Prostate gland (tissue), 2 donors: ENCODE results near the gene FAM78A. TPM values are rescaled to one million over a fixed set of nuclear protein-coding genes. Genes with fewer than 3 reads are reported as not detected.

Experiments
- DNase-seq: peaks from one replicate; pipeline ENCODE4 v3.0.0-alpha.2; 2019; ENCODE audit warnings: low spot score
- H3K27ac ChIP-seq, 2 donors: fragments of 200-600 bp; sonication (generic); 2 replicates each; pipeline ENCODE4 v1.5.1; 2017 to 2019
- H3K27me3 ChIP-seq: fragments of 200-600 bp; sonication (generic); replicated peaks from 2 replicates; pipeline ENCODE4 v1.5.1; 2019; ENCODE audit not compliant: insufficient read depth
- H3K36me3 ChIP-seq, 2 donors: fragments of 200-600 bp; sonication (generic); 1 replicate in 1 of 2; 2 replicates in 1 of 2; pipeline versions ENCODE4 v1.5.1 to v1.8.1; 2017 to 2019
- H3K4me1 ChIP-seq: fragments of 200-600 bp; sonication (generic); replicated peaks from 2 replicates; pipeline ENCODE4 v1.5.1; 2019
- H3K4me3 ChIP-seq, 2 donors: fragments of 200-600 bp; sonication (generic); 2 replicates each; pipeline ENCODE4 v1.5.1; 2017 to 2019
- H3K9me3 ChIP-seq: fragments of 200-600 bp; sonication (generic); 2 replicates; pipeline ENCODE4 v1.5.1; 2017
- CTCF ChIP-seq, 4 experiments: fragments of 200-600 bp in 2 of 4; fragments of 450-650 bp in 2 of 4; sonication (generic) in 2 of 4; IDR thresholded peaks; 1 replicate in 3 of 4; 2 replicates in 1 of 4; pipeline ENCODE4 v1.5.1; 2016 to 2019; ENCODE audit warnings: antibody characterized with exemption in 4 of 4, mild to moderate bottlenecking in 2 of 4, moderate library complexity in 2 of 4
- POLR2A ChIP-seq: fragments of 450-650 bp; IDR thresholded peaks from one replicate; pipeline ENCODE4 v1.6.1; 2016; ENCODE audit warnings: antibody characterized with exemption, mild to moderate bottlenecking
- POLR2AphosphoS5 ChIP-seq: sonication (generic); formaldehyde crosslinking; IDR thresholded peaks from one replicate; pipeline ENCODE4 v1.6.1; 2017; ENCODE audit warnings: antibody characterized with exemption
- WGBS: methylation state at CpG from one replicate; pipeline ENCODE4 v1.1.5; 2018; 5-methylcytosine and 5-hydroxymethylcytosine counted together
- intact Hi-C: fragments of 100-400 bp; cut with DNase I; formaldehyde crosslinking; loops from one replicate; pipeline ENCODE4 v1.14.2; 2022
- total RNA-seq, 2 donors: library from RNA; depleted of rRNA; stranded (reverse); fragments of >200 nt; gene quantifications; one replicate each; pipeline ENCODE4 v1.1.0, GENCODE V29; 2016

Gene FAM78A
- total RNA-seq, 2 donors from 2014 or later: 0.73 to 16.4 TPM

GRCh38 chr9:131258698-131259431 lies 17.4 kb downstream of the FAM78A start:
- Histone ChIP-seq H3K27me3 (no peaks in the 10 kb centered on the region), H3K36me3 (no peaks in the 10 kb centered on the region), H3K27ac (no peak overlapping the region), H3K4me1 (no peaks in the 10 kb centered on the region), H3K9me3 (no peaks in the 10 kb centered on the region), H3K4me3 (no peak overlapping the region)
- no peak for DNase-seq
- 78% methylated on average over 25 of the region's 25 CpGs for WGBS
- intact Hi-C loops: no loop called here
- TF ChIP-seq POLR2A: no peak
- no peak for TF ChIP-seq CTCF (IDR thresholded peaks at IDR 0.05)
- no peak for TF ChIP-seq POLR2AphosphoS5

GRCh38 chr9:131258186-131258585 lies 18.1 kb downstream of the FAM78A start:
- no peak overlapping the region for H3K27ac ChIP-seq
- TF ChIP-seq POLR2AphosphoS5 (no peak), POLR2A (no peak), CTCF (IDR thresholded peaks at IDR 0.05) (no peak)
- H3K36me3 ChIP-seq: no peaks in the 10 kb centered on the region
- no peaks in the 10 kb centered on the region for H3K9me3 ChIP-seq
- no peaks in the 10 kb centered on the region for H3K27me3 ChIP-seq
- no peaks in the 10 kb centered on the region for H3K4me1 ChIP-seq
- no peak overlapping the region for H3K4me3 ChIP-seq
- intact Hi-C loops: no loop called here
- DNase-seq: no peak
- WGBS: 78% methylated on average over 15 of the region's 15 CpGs

- H3K27ac ChIP-seq: no peak overlapping the region
- WGBS: 90% methylated on average over 14 of the region's 15 CpGs
- no peaks in the 10 kb centered on the region for H3K27me3 ChIP-seq
- intact Hi-C loops: no loop called here
- TF ChIP-seq POLR2AphosphoS5 (no peak), CTCF (IDR thresholded peaks at IDR 0.05) (no peak), POLR2A (no peak)
- H3K36me3 ChIP-seq: no peaks in the 10 kb centered on the region
- no peaks in the 10 kb centered on the region for H3K4me1 ChIP-seq
- DNase-seq: no peak
- H3K4me3 ChIP-seq: no peak overlapping the region
- no peaks in the 10 kb centered on the region for H3K9me3 ChIP-seq
Measured at GRCh38 chr9:131257266-131258025, 18.9 kb downstream of the FAM78A start.

GRCh38 chr9:131255676-131256197 lies 20.6 kb downstream of the FAM78A start:
- no peaks in the 10 kb centered on the region for H3K27me3 ChIP-seq
- TF ChIP-seq POLR2A: no peak
- no peak for TF ChIP-seq POLR2AphosphoS5
- no peak for TF ChIP-seq CTCF (IDR thresholded peaks at IDR 0.05)

More at GRCh38 chr9:131255676-131256197, 20.6 kb downstream of the FAM78A start:
- WGBS: 78% methylated on average over 8 of the region's 8 CpGs
- no peaks in the 10 kb centered on the region for H3K9me3 ChIP-seq
- no peaks in the 10 kb centered on the region for H3K36me3 ChIP-seq
- H3K27ac ChIP-seq: no peak overlapping the region
- H3K4me1 ChIP-seq: no peaks in the 10 kb centered on the region
- no peak for DNase-seq
- intact Hi-C loops: no loop called here
- H3K4me3 ChIP-seq: no peak overlapping the region
